Spleen (tissue), 11 donors: ENCODE measurements around the gene RSPO1. TPM values are rescaled to one million over a fixed set of nuclear protein-coding genes. Genes with fewer than 3 reads are reported as not detected.

Source experiments
- DNase-seq: peaks from one replicate; pipeline ENCODE4 v3.0.0-alpha.2; 2020
- H3K27ac ChIP-seq, 8 donors: fragments of 200-600 bp; sonication (generic) in 7 of 8; 1 replicate in 4 of 8; 2 replicates in 4 of 8; pipeline versions ENCODE4 v1.5.0 to v1.8.0; 2016 to 2021; ENCODE audit warnings: inconsistent platforms in 4 of 8, mild to moderate bottlenecking in 4 of 8, moderate library complexity in 1 of 8
- H3K27me3 ChIP-seq, 7 donors: fragments of 200-600 bp; sonication (generic) in 6 of 7; replicated peaks in 1 of 7; 1 replicate in 4 of 7; 2 replicates in 3 of 7; pipeline versions ENCODE4 v1.5.0 to v1.8.0; 2016 to 2021; ENCODE audit warnings: inconsistent platforms in 3 of 7, mild to moderate bottlenecking in 1 of 7
- H3K36me3 ChIP-seq, 6 donors: fragments of 200-600 bp; sonication (generic) in 5 of 6; 1 replicate in 4 of 6; 2 replicates in 2 of 6; pipeline versions ENCODE4 v1.5.0 to v1.8.0; 2016 to 2021; ENCODE audit warnings: inconsistent platforms in 2 of 6
- H3K4me1 ChIP-seq, 6 donors: fragments of 200-600 bp; sonication (generic) in 5 of 6; 1 replicate in 3 of 6; 2 replicates in 3 of 6; pipeline versions ENCODE4 v1.5.0 to v1.8.0; 2016 to 2021; ENCODE audit warnings: inconsistent platforms in 3 of 6
- H3K4me3 ChIP-seq, 8 donors: fragments of 200-600 bp; sonication (generic) in 7 of 8; 1 replicate in 4 of 8; 2 replicates in 4 of 8; pipeline versions ENCODE4 v1.5.0 to v1.8.0; 2016 to 2021; ENCODE audit warnings: inconsistent platforms in 4 of 8, mild to moderate bottlenecking in 4 of 8, moderate library complexity in 2 of 8
- H3K9me3 ChIP-seq, 8 donors: fragments of 200-600 bp; sonication (generic) in 7 of 8; 1 replicate in 4 of 8; 2 replicates in 4 of 8; pipeline versions ENCODE4 v1.5.0 to v1.8.0; 2016 to 2021; ENCODE audit warnings: inconsistent platforms in 4 of 8
- CTCF ChIP-seq, 11 experiments: fragments of 200-600 bp in 7 of 11; fragments of 450-650 bp in 4 of 11; sonication (generic) in 4 of 11; IDR thresholded peaks in 8 of 11; conservative IDR thresholded peaks in 3 of 11; 1 replicate in 7 of 11; 2 replicates in 4 of 11; pipeline versions ENCODE4 v1.4.0 to v1.8.0; 2016 to 2021; ENCODE audit warnings: antibody characterized with exemption in 11 of 11, inconsistent platforms in 4 of 11, mild to moderate bottlenecking in 1 of 11
- POLR2A ChIP-seq, 3 donors: fragments of 450-650 bp; IDR thresholded peaks; one replicate each; pipeline ENCODE4 v1.5.1; 2017; ENCODE audit warnings: antibody characterized with exemption in 3 of 3, mild to moderate bottlenecking in 1 of 3
- POLR2AphosphoS5 ChIP-seq, 3 donors: sonication (generic); formaldehyde crosslinking; IDR thresholded peaks; one replicate each; pipeline ENCODE4 v1.5.1; 2017; ENCODE audit warnings: antibody characterized with exemption in 3 of 3
- WGBS, 5 donors: extraction: QIAGEN DNeasy Blood & Tissue Kit in 3 of 5; methylation state at CpG; one replicate each; pipeline versions ENCODE4 v1.1.5 to v1.1.7; 2013 to 2018; 5-methylcytosine and 5-hydroxymethylcytosine counted together
- intact Hi-C: fragments of 100-400 bp; cut with DNase I; formaldehyde crosslinking; loops from one replicate; pipeline ENCODE4 v1.15.0; 2023; ENCODE audit warnings: low total_unique reads
- polyA plus RNA-seq, 3 donors: library from polyadenylated mRNA; stranded (reverse); fragments of 200-250 nt; gene quantifications; one replicate each; pipeline ENCODE4 v1.2.1, GENCODE V29; 2013
- total RNA-seq, 7 donors: library from RNA; depleted of rRNA in 3 of 7; stranded (reverse); fragments of >200 nt in 3 of 7; fragmentation: NEBNext Ultra II Directional in 4 of 7; extraction: Animal tissue kit (Norgen Biotek cat#: 25700) in 4 of 7; gene quantifications; one replicate each; pipeline versions ENCODE4 v1.1.0 to v1.2.1, GENCODE V29; 2016 to 2021
- donor health status: healthy with polysubstance abuse.
- donor health status: DM: no; HTN: no; CAD: no; lungs with moderate emphysema.
- donor health status: DM: no; HTN: no; CAD: no.
- donor health status: Bipolar disorder and iron deficiency.
- donor health status: healthy.
- donor health status: DM: no; HTN: no; CAD: no.
- donor health status: DM: yes; HTN: yes; CAD: no.

The RSPO1 gene
- total and polyA plus RNA-seq, 10 donors: 0.20 to 1.0 (median 0.48) TPM; not detected in 1

- intact Hi-C loops: no loop called here
- no peaks in the 10 kb centered on the region for H3K36me3 ChIP-seq
- DNase-seq: peak; percentile 42
- H3K27ac ChIP-seq: no peak overlapping the region
- WGBS, 5 donors: 67 to 87% (median 80%) methylated on average over 13 to 14 of the region's 14 CpGs
- H3K4me3 ChIP-seq: no peak overlapping the region
- TF ChIP-seq CTCF (IDR thresholded peaks at IDR 0.05 in 8 of 11, conservative IDR thresholded peaks at IDR 0.05 in 3 of 11) (no peak), POLR2AphosphoS5 (IDR thresholded peaks at IDR 0.05) (no peak), POLR2A (IDR thresholded peaks at IDR 0.05) (no peak)
- H3K9me3 ChIP-seq: no peaks in the 10 kb centered on the region
- no peaks in the 10 kb centered on the region for H3K4me1 ChIP-seq
- peaks cover 0 to 39% (median 0%) of the 10 kb centered on the region in 7 donors for H3K27me3 ChIP-seq
Observed at GRCh38 chr1:37657620-37658412, 23.1 kb upstream of the RSPO1 start.

GRCh38 chr1:37656881-37657280 lies 22.2 kb upstream of the RSPO1 start:
- DNase-seq: peak; percentile 43
- WGBS, 5 donors: 67 to 86% (median 82%) methylated on average over 8 to 11 of the region's 11 CpGs

GRCh38 chr1:37656026-37656425 lies 21.3 kb upstream of the RSPO1 start:
- Histone ChIP-seq H3K27me3 (peaks cover 0 to 32% (median 0%) of the 10 kb centered on the region in 7 donors), H3K4me1 (no peaks in the 10 kb centered on the region), H3K9me3 (no peaks in the 10 kb centered on the region), H3K4me3 (no peak overlapping the region), H3K27ac (no peak overlapping the region), H3K36me3 (no peaks in the 10 kb centered on the region)
- DNase-seq: peak; percentile 46
- TF ChIP-seq POLR2A (IDR thresholded peaks at IDR 0.05) (no peak), CTCF (IDR thresholded peaks at IDR 0.05 in 8 of 11, conservative IDR thresholded peaks at IDR 0.05 in 3 of 11) (no peak)
- 44 to 79% (median 75%) methylated on average over 5 to 7 of the region's 7 CpGs for WGBS, 5 donors
- intact Hi-C loops: no loop called here

More at GRCh38 chr1:37656881-37657280, 22.2 kb upstream of the RSPO1 start:
- Histone ChIP-seq H3K4me1 (no peaks in the 10 kb centered on the region), H3K4me3 (no peak overlapping the region), H3K27me3 (peaks cover 0 to 39% (median 0%) of the 10 kb centered on the region in 7 donors), H3K27ac (no peak overlapping the region), H3K9me3 (no peaks in the 10 kb centered on the region), H3K36me3 (no peaks in the 10 kb centered on the region)
- intact Hi-C loops: no loop called here
- TF ChIP-seq POLR2A (IDR thresholded peaks at IDR 0.05) (no peak), CTCF (IDR thresholded peaks at IDR 0.05 in 8 of 11, conservative IDR thresholded peaks at IDR 0.05 in 3 of 11) (no peak), POLR2AphosphoS5 (IDR thresholded peaks at IDR 0.05) (no peak)

GRCh38 chr1:37655274-37655673 lies 20.6 kb upstream of the RSPO1 start:
- DNase-seq: no peak
- H3K36me3 ChIP-seq: no peaks in the 10 kb centered on the region
- H3K4me1 ChIP-seq: no peaks in the 10 kb centered on the region
- H3K9me3 ChIP-seq: no peaks in the 10 kb centered on the region
- H3K27ac ChIP-seq: no peak overlapping the region
- intact Hi-C loops: no loop called here
- no peak for TF ChIP-seq CTCF (IDR thresholded peaks at IDR 0.05 in 8 of 11, conservative IDR thresholded peaks at IDR 0.05 in 3 of 11)
- no peak for TF ChIP-seq POLR2A (IDR thresholded peaks at IDR 0.05)
- TF ChIP-seq POLR2AphosphoS5 (IDR thresholded peaks at IDR 0.05): no peak
- H3K4me3 ChIP-seq: no peak overlapping the region
- H3K27me3 ChIP-seq: peaks cover 0 to 24% (median 0%) of the 10 kb centered on the region in 7 donors
